Naive thymus-derived CD8-positive, alpha-beta T cell (primary cell): ENCODE results near the gene ATIC. TPM values are rescaled to one million over a fixed set of nuclear protein-coding genes. Genes with fewer than 3 reads are reported as not detected.

ENCODE experiments used
- ATAC-seq, 2 donors: fragments of 150-1000 bp; cut with Tn5 transposase in 1 of 2; sonication (Bioruptor Pico), chemical (Tn5 transposase) in 1 of 2; 1 replicate in 1 of 2; 2 replicates in 1 of 2; pipeline ENCODE4 v1.10.0; 2021; ENCODE audit warnings: mild to moderate bottlenecking in 2 of 2, moderate library complexity in 2 of 2
- POLR2A ChIA-PET: fragments of 350-600 bp; sonication (Branson Sonifier 250); formaldehyde crosslinking; loops from one replicate; lab custom pipeline; 2021; ENCODE audit warnings: antibody characterized with exemption; lab: Charles Lee
- DNase-seq, 10 donors: peaks; one replicate each; pipeline versions ENCODE4 v3.0.0 to v3.0.0-alpha.2; 2020 to 2022
- H3K27ac Mint-ChIP-seq, 10 donors: one replicate each; pipeline ENCODE4 v1.8.0; 2020 to 2022; ENCODE audit warnings: mild to moderate bottlenecking in 10 of 10, mixed read lengths in 10 of 10, moderate library complexity in 4 of 10, inconsistent platforms in 1 of 10
- H3K27me3 Mint-ChIP-seq, 5 donors: one replicate each; pipeline ENCODE4 v1.8.0; 2021 to 2022; ENCODE audit warnings: mixed read lengths in 5 of 5
- H3K36me3 Mint-ChIP-seq, 3 donors: one replicate each; pipeline ENCODE4 v1.8.0; 2020 to 2022; ENCODE audit warnings: mixed read lengths in 3 of 3, mild to moderate bottlenecking in 2 of 3, inconsistent platforms in 1 of 3
- H3K4me1 Mint-ChIP-seq, 4 donors: one replicate each; pipeline ENCODE4 v1.8.0; 2021 to 2022; ENCODE audit warnings: mixed read lengths in 4 of 4
- H3K4me3 Mint-ChIP-seq, 10 donors: one replicate each; pipeline ENCODE4 v1.8.0; 2020 to 2022; ENCODE audit warnings: mild to moderate bottlenecking in 10 of 10, mixed read lengths in 10 of 10, moderate library complexity in 6 of 10, inconsistent platforms in 1 of 10
- H3K9me3 Mint-ChIP-seq, 9 donors: one replicate each; pipeline ENCODE4 v1.8.0; 2020 to 2022; ENCODE audit warnings: mixed read lengths in 9 of 9, mild to moderate bottlenecking in 3 of 9, inconsistent platforms in 1 of 9, moderate library complexity in 1 of 9
- polyA plus RNA-seq, 3 donors: library from polyadenylated mRNA; unstranded; fragments of 300-500 nt; fragmentation: Illumina TruSeq; gene quantifications; one replicate each; pipeline ENCODE4 v1.2.3, GENCODE V29; 2021
- total RNA-seq, 8 experiments: library from RNA in 2 of 8; stranded (reverse) in 2 of 8; gene quantifications; one replicate each; pipeline ENCODE4 v1.2.3 and lab custom pipeline; 2021 to 2026

ATIC gene
- total and polyA plus RNA-seq, 5 experiments from 2014 or later: 94.7 to 184 (median 159) TPM

DNA sequence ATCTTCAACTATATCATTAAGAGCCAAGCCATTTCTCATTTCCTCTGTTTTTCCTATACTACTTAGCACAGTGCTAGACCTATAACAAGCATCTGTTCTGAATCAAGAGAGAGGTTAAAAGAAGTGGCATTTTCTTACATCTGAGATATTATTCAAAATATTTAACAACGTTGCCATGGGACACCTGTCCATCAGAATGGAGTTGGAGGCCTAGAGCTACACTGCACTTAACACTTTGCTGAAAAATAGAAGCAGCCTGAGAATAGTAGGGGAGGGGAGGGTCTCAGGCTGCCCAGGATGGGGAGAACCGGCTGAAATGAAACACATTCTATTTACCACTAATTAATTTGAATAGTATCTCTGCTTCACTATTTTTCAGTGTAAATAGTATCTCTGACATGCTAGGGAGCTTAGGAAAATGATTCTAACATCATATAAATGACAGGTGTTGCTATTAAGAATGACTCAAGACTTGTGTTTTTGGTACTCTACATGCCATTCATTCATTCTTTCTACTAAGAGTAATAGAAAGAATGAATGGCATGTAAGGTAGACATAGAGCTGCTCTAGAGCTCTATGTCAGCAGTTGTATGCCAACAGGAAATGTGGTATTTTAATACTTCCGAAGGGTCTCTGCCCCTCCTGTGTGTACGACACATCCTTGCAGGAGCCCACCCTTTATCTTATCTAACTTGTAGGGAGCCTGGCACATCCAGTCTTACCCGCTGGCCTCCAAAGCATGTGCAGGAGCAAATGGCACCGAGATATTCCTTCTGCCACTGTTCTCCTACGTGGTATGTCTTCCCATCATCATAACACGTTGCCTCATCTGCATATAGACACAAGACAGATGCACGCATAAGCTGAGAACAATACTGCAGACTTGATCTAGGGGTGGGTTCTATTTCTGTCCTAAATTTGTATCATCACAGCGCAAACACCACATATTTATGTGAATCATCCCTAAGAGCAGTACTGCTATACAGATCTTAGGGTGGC is 52.6 kb downstream of the ATIC start:
- Mint-ChIP-seq H3K4me3 (no peak overlapping the region), H3K27me3 (no peaks in the 10 kb centered on the region), H3K36me3 (peaks cover 11 to 49% (median 42%) of the 10 kb centered on the region in 3 donors), H3K9me3 (no peaks in the 10 kb centered on the region), H3K27ac (no peak overlapping the region), H3K4me1 (no peaks in the 10 kb centered on the region)
- DNase-seq (no peak), ATAC-seq (no peak)
- POLR2A ChIA-PET: no interaction called here

DNA sequence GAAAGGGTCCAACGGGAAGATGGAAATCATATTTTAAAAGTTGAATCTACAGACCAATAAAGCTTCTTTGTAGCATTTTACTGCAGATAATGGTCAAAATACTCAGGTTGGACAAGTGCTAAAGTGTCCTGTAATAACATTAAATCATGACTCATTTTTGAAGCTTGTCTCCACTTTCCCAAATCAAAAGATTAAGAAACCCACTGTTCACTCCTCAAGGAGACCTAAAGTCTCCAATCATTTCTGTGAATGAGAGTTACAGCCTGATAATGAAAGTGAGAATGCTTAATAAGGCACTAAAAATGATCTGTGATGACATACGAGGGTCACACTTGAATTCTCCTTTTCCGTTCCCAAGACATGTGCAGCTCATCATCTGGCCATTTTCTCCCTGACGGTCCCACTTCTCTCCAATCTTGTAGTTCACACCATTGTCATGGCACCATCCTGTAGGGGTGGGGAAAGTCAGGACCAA is 53.4 kb downstream of the ATIC start:
- DNase-seq (no peak), ATAC-seq (no peak)
- POLR2A ChIA-PET: no interaction called here
- Mint-ChIP-seq H3K4me1 (no peaks in the 10 kb centered on the region), H3K27ac (no peak overlapping the region), H3K36me3 (peaks cover 11 to 44% (median 42%) of the 10 kb centered on the region in 3 donors), H3K9me3 (no peaks in the 10 kb centered on the region), H3K4me3 (no peak overlapping the region), H3K27me3 (no peaks in the 10 kb centered on the region)

DNA sequence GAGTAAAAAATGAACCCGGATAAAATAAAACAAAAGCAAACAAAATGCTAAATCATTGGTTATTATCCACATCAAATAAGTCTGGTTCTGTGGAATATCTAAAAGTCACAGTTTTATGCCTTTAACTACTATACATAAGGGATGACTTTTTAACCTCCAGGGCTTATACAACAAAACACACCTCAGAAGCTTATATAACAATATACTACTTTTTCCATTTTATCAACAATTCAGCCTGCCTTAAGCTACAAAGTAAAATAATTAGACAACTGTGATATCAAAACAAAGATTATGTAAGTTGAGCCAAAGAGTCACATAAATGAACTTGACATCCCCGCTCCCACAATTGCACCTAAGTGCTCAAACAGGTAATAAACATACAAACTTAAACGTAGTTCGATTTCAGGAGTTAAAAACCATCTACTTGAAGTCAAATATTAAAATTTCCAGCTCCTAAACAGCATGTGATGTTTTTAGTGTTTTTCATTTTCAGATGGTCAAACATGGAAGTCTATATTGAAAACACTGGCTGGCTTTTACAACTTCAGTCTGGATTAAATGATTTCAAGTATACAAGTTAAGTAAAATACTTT is 54.7 kb downstream of the ATIC start:
- H3K36me3 Mint-ChIP-seq: peaks cover 11 to 39% (median 33%) of the 10 kb centered on the region in 3 donors
- no peaks in the 10 kb centered on the region for H3K27me3 Mint-ChIP-seq
- no peaks in the 10 kb centered on the region for H3K4me1 Mint-ChIP-seq
- no peak overlapping the region for H3K4me3 Mint-ChIP-seq
- no peaks in the 10 kb centered on the region for H3K9me3 Mint-ChIP-seq
- no peak for DNase-seq
- ATAC-seq: no peak
- no peak overlapping the region for H3K27ac Mint-ChIP-seq
- POLR2A ChIA-PET: no interaction called here

DNA sequence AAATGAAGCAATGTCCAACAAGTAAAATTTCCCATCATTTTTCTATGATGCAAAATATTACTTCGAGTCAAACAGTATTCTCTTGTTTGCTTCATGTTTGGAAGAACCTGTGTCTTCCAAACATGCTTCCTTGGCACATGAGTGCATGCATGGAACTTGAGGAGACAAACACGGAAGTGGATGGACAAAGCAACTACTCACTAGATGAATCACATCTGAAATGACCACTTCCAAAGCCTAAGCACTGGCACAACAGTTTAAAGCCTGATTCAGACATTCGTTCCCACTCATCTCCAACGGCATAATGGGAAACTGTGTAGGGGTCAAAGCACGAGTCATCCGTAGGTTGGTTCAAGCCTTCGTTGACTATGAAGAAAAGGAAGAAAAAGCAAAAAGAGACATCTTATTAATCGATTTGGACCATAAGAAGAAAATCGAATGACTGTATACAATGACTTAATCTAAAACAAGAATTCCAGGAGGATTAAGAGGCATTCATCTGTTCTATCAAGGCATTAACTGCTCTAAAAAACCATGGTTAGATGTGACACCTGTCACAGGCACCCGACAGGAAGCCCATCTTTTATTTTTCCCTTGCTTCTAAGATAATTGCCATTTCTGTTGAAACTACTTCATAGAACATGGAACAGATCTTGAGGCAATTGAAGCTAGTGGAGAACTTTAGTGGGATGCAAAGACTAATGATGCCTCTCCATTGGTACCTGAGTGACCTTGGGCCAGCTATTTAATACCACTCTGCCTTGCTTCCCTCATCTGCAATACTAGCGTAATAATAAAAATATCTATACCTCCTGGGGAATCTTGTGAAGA is 56.0 kb downstream of the ATIC start:
- DNase-seq: no peak
- Mint-ChIP-seq H3K36me3 (peaks cover 5 to 32% (median 26%) of the 10 kb centered on the region in 3 donors), H3K27ac (no peak overlapping the region), H3K27me3 (no peaks in the 10 kb centered on the region), H3K4me1 (no peaks in the 10 kb centered on the region), H3K9me3 (no peaks in the 10 kb centered on the region), H3K4me3 (no peak overlapping the region)
- ATAC-seq: no peak
- POLR2A ChIA-PET: no interaction called here

DNA sequence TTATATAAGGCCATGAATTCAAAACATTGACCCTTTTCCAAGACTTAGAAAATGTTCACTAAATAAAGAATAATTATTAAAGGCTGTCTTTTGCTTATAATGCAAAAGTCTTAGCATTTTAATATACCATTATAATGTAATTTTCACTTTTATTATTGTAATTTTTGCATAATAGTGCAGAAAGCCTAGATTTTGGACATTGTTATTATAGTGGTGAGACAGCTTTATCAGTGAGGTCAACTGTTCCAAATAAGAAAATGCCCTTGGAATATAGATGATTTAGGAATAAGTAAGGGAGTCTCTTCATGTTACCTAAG is 56.6 kb downstream of the ATIC start:
- no peak for ATAC-seq
- no peaks in the 10 kb centered on the region for H3K9me3 Mint-ChIP-seq
- H3K27me3 Mint-ChIP-seq: no peaks in the 10 kb centered on the region
- no peak overlapping the region for H3K27ac Mint-ChIP-seq
- POLR2A ChIA-PET: no interaction called here
- H3K36me3 Mint-ChIP-seq: peaks cover 5 to 29% (median 25%) of the 10 kb centered on the region in 3 donors
- H3K4me1 Mint-ChIP-seq: no peaks in the 10 kb centered on the region
- no peak for DNase-seq
- H3K4me3 Mint-ChIP-seq: no peak overlapping the region

DNA sequence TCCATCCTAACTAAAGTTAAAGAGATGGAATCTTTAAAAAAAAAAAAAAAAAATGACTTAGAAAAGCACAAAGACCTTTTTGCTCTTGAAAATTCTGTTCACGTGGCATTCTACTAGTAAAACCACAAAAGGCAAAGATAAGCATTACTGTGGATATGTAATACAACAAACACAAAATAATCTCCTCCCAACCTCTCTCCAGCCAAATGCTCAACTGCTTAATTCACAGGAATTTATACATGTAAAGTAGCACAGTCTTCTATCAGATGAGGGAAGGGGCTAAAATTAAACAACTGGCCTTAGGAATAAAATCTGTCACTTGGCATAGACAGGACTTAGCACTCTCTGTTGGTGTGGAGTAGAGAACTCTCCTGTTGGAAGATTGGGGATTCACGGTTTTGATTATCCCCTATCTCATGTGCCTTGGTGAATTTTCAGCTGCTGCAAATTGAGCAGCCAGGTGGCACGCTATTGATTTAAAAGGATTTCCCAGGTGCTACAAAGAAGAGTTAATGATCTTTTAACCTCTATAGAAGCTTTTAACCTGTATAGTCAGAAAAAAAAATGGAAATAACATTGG is 57.4 kb downstream of the ATIC start:
- Mint-ChIP-seq H3K4me1 (no peaks in the 10 kb centered on the region), H3K36me3 (peaks cover 5 to 27% (median 23%) of the 10 kb centered on the region in 3 donors), H3K4me3 (no peak overlapping the region), H3K27me3 (no peaks in the 10 kb centered on the region), H3K9me3 (no peaks in the 10 kb centered on the region), H3K27ac (no peak overlapping the region)
- POLR2A ChIA-PET: no interaction called here
- DNase-seq (no peak), ATAC-seq (no peak)

DNA sequence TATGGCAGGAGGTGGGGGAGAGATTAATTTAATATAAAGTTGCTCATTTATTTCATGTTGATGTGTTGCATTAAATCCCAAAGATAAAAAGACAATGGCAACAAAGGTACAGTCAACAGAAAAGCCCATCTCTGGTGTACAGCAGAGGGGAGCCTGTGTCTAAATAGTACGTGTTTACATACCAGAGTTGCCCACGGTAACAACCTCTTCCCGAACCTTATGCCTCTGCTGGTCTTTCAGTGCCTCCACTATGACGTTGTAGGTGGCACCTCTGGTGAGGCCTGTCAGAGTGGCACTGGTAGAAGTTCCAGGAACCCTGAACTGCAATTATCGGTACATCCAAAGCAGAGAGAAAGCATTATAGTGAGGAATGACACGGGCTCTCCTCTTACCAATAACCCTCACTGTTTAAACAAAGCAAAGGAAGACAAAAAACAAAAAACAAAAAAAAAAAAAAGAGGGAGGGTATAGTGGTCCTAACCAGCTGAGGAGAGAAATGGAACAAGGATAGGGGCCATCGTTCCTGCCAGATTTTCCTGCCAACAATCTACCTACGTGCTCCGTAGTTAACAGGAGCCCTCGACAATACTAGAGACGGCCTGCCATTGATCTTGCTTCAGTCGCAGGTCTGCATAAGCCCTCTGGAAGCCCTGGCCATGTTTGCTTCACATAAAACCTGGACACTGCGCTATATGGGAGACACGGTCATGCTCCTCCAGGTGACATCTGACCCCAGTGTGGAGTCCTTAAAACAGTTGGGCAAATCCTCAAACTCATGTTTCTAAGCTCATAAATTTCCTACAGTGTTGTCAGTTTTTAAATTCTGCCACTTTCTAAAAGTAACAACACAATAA is 58.5 kb downstream of the ATIC start:
- no peaks in the 10 kb centered on the region for H3K4me1 Mint-ChIP-seq
- DNase-seq: no peak
- H3K4me3 Mint-ChIP-seq: no peak overlapping the region
- no peak for ATAC-seq
- peaks cover 0 to 25% (median 16%) of the 10 kb centered on the region in 3 donors for H3K36me3 Mint-ChIP-seq
- no peaks in the 10 kb centered on the region for H3K27me3 Mint-ChIP-seq
- POLR2A ChIA-PET: no interaction called here
- H3K27ac Mint-ChIP-seq: peak overlapping the region in 1 of 10 donors; percentile 69
- no peaks in the 10 kb centered on the region for H3K9me3 Mint-ChIP-seq

DNA sequence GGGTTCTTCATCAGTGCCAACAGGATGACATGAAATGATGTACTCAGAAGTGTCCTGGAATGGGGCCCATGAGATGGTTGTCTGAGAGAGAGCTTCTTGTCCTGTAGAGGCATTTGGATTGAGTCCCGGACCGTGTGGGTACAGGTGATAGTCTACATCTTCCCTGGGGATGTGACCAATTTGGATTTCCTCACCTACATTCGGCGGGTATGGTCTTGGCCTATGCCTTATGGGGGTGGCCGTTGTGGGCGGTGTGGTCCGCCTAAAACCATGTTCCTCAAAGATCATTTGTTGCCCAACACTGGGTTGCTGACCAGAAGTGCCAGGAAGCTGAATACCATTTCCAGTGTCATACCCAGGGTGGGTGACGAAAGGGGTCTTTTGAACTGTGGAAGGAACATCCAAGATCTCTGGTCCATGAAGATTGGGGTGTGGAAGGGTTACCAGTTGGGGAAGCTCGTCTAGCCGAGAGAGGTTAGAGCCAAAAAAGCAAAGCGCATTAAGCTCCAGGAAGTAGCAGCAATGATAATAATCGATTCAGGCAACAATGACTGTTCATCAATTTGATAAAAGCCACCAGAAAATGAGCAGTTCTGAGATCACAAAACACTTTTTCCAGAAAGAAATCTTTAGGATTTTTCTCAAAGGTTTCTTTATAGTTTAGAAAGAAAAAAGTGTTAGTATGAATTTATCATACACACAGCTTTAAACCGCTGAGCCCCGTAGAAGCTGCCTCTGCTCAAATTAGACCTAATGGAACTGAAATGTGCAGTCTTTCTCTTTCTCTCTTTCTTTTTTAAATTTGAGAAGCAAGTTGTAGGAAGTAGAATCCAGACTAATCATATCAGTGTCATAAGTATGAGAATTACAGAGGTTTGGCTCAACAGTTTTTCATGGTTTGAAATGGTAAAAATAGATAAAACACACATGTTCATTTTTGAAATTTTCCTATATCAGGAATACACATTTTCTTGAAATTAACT is 60.3 kb downstream of the ATIC start:
- H3K36me3 Mint-ChIP-seq: peaks cover 0 to 24% (median 16%) of the 10 kb centered on the region in 3 donors
- no peaks in the 10 kb centered on the region for H3K27me3 Mint-ChIP-seq
- H3K4me1 Mint-ChIP-seq: no peaks in the 10 kb centered on the region
- no peaks in the 10 kb centered on the region for H3K9me3 Mint-ChIP-seq
- H3K4me3 Mint-ChIP-seq: no peak overlapping the region
- ATAC-seq: no peak
- no peak overlapping the region for H3K27ac Mint-ChIP-seq
- POLR2A ChIA-PET: no interaction called here
- no peak for DNase-seq

DNA sequence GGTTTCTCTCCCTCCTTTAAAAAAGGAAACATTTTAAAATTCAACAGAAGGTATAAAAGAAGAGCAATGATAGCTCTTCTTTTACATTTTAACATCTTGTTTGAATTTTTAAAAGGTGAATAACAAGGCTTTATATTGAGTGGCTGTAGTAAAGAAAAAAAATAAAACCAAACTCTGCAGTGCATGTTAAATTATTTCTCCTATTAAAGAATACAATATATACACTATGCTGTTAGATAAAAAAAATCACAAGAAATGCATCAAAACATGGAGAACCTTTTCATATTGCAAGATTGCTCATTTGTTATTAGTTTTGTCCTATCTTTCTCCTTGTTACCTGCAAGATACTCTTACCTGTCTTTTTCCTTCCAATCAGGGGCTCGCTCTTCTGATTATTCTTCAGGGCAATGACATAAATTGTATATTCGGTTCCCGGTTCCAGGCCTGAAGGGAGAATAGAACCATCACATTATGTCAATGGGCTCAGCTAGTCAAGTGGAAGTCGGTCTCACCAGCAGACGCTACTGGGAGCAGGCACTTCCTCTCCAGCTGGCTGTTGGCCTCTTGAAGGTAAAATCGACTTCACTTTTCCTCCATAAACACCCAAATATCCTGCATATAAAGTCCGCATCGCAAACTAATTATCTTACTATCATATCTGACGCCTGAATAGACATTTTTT is 61.2 kb downstream of the ATIC start:
- Mint-ChIP-seq H3K27ac (no peak overlapping the region), H3K9me3 (no peaks in the 10 kb centered on the region), H3K4me1 (no peaks in the 10 kb centered on the region), H3K36me3 (peaks cover 0 to 27% (median 15%) of the 10 kb centered on the region in 3 donors), H3K4me3 (no peak overlapping the region), H3K27me3 (no peaks in the 10 kb centered on the region)
- POLR2A ChIA-PET: no interaction called here
- ATAC-seq (no peak), DNase-seq (no peak)

DNA sequence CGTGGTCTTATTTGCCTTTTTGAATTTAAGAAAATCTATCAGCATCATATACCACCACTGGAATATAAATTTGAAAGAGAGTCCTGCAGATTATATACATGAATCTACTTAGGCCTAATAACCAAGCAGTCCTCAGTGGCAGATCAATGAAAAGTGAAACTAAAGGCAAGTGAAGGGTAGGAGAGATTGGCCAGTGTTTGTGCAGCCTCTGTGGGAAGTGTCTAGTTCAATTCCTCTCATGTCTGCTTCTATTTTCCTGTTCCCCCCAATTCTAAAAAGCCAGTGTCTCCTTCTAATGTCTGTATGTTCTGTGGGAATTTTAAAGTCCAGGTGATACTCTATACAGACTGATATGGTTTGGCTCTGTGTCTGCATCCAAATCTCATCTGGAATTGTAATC is 62.1 kb downstream of the ATIC start:
- DNase-seq: no peak
- no peak overlapping the region for H3K4me3 Mint-ChIP-seq
- H3K9me3 Mint-ChIP-seq: no peaks in the 10 kb centered on the region
- no peak for ATAC-seq
- no peak overlapping the region for H3K27ac Mint-ChIP-seq
- no peaks in the 10 kb centered on the region for H3K4me1 Mint-ChIP-seq
- POLR2A ChIA-PET: no interaction called here
- H3K36me3 Mint-ChIP-seq: peaks cover 0 to 27% (median 15%) of the 10 kb centered on the region in 3 donors
- H3K27me3 Mint-ChIP-seq: no peaks in the 10 kb centered on the region
